Right renal pelvis (tissue), 4 donors: ENCODE measurements around the gene DNAJC4. TPM values are rescaled to one million over a fixed set of nuclear protein-coding genes. Genes with fewer than 3 reads are reported as not detected.

Experiments used
- DNase-seq, 4 donors: peaks; one replicate each; pipeline ENCODE4 v3.0.0-alpha.2; 2013; ENCODE audit warnings: low read depth in 4 of 4, low spot score in 3 of 4, missing footprints in 1 of 4
- polyA plus RNA-seq, 4 donors: library from polyadenylated mRNA; unstranded; fragments of 120-200 nt; gene quantifications; one replicate each; pipeline ENCODE4 v1.2.1, GENCODE V29; 2013; ENCODE audit not compliant: insufficient read length in 4 of 4

The DNAJC4 gene
- polyA plus RNA-seq, 4 donors = 62.1 to 75.6 (median 63.9) TPM

DNA sequence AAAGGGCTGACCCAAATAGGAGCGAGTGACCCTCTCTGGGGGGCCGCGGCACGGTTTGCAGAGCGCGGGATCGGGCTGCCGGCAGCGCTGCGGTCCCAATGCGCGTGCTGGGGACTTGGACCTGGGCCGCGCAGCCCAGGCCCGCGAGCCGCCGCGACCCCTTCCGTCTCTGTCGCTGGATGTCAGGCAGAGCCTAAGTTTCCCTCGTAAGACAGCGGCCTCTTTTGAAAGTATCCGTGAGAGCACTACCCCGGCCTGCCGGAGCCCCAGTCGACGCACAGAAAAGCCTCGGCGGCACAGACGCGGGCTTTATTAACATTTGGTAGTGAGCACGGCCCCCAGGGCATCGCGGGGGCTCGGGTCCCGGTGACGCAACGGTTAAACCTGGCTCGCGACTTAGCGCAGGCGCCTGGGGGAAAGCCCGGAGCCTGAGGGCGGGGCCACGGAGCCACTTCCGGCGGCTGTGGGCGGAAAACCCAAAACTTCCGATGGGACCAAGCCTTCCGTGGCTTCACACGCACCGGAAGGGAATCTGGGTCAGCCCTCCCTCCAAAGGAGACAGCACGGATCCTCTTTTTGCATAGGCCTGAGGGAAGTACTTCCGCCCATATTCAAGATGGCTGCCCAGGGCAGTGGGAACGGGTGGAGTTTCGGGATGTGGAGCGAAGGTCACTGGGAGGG is 39.3 kb downstream of the DNAJC4 start:
- peak; percentile 98 to 99 (median 98) for DNase-seq

- DNase-seq = no peak
Measured at GRCh38 chr11:64275031-64275800, 44.9 kb downstream of the DNAJC4 start.

DNA sequence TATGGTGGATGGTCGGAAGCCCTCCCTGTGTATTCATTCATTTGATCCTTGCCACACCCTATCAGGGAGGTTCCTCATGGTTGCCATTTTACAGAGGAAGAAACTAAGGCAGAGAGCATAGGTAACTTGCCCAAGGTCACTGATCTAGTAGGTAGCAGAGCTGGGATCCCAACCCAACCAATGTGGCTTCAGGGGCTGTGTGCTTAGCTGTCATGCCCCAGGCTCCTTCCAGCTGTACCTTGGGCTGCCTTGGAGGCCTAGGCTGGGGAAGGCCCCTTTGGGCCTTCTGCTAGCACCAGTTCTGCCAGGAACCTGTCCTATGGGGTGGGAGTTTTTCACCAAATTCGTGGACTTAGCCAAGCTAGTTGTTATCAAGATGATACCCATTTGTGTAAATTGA is 45.5 kb downstream of the DNAJC4 start:
- no peak for DNase-seq

- no peak for DNase-seq
Measured at GRCh38 chr11:64276653-64277431, 46.5 kb downstream of the DNAJC4 start.

DNA sequence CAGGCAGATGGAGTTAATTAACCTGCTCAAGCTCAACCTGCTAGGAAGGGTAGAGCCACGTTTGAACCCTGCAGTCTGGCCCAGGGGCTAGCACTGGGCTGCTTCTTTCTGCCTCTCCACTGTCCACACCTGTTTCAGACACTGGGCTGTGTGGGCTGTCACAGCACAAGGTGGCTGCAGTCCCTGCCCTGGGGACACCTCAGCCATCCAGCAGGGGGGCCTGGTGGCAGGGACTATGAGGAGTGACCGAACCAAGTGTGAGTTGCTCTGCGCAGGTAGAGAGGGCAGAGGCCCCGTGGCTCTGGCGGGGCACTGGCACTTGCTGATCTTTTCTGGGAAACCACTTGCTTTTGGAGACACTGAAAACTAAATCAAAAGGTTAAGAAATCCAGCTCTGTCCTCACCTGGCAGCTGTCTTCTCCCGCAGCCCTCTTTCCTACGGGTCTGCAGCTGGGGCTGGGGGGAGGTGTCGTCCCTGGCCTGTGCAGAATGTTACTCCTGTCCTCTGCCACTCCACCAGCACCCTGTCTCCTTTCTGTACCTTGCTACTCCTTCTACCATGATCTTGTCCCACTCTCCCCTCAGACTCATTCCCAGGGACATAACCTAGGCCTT is 48.3 kb downstream of the DNAJC4 start:
- no peak for DNase-seq

- DNase-seq = no peak
Measured at GRCh38 chr11:64281957-64282770, 51.8 kb downstream of the DNAJC4 start.

- no peak for DNase-seq
Measured at GRCh38 chr11:64283092-64283491, 52.7 kb downstream of the DNAJC4 start.

Other genes starting within 250 kb of the DNAJC4 start
- 100 to 1,000 TPM; 102 to 109 (median 106) TPM for gene OTUB1, start 244.1 kb upstream of the DNAJC4 start, polyA plus RNA-seq
- gene FLRT1, start 194.6 kb upstream of the DNAJC4 start, polyA plus RNA-seq = 1 to 10 TPM; 2.6 to 4.1 (median 3.1) TPM
- gene MACROD1, start 64.4 kb upstream of the DNAJC4 start, polyA plus RNA-seq = 10 to 100 TPM; 13.6 to 18.9 (median 14.1) TPM
- gene STIP1, start 44.4 kb upstream of the DNAJC4 start, polyA plus RNA-seq = 100 to 1,000 TPM; 188 to 239 (median 197) TPM
- 1 to 10 TPM; 5.0 to 9.2 (median 5.8) TPM for gene FERMT3, start 23.8 kb upstream of the DNAJC4 start, polyA plus RNA-seq
- gene TRPT1, start 4.4 kb upstream of the DNAJC4 start, polyA plus RNA-seq = 10 to 100 TPM; 41.9 to 52.0 (median 44.9) TPM
- 10 to 100 TPM; 20.1 to 31.8 (median 22.9) TPM for gene NUDT22, start 4.3 kb upstream of the DNAJC4 start, polyA plus RNA-seq
- gene VEGFB, start 4.0 kb downstream of the DNAJC4 start, polyA plus RNA-seq = 10 to 100 TPM; 80.7 to 98.7 (median 93.8) TPM
- gene FKBP2, start 10.5 kb downstream of the DNAJC4 start, polyA plus RNA-seq = 100 to 1,000 TPM in 1 of 4 donors, 10 to 100 TPM in 3; 76.2 to 109 (median 85.7) TPM
- 10 to 100 TPM; 61.9 to 88.4 (median 74.0) TPM for gene PPP1R14B, start 16.4 kb downstream of the DNAJC4 start, polyA plus RNA-seq
- gene PLCB3, start 21.0 kb downstream of the DNAJC4 start, polyA plus RNA-seq = 10 to 100 TPM; 12.2 to 15.1 (median 13.8) TPM
- gene BAD, start 54.1 kb downstream of the DNAJC4 start, polyA plus RNA-seq = 10 to 100 TPM; 44.2 to 69.5 (median 49.2) TPM
- gene GPR137, start 55.3 kb downstream of the DNAJC4 start, polyA plus RNA-seq = 10 to 100 TPM; 30.3 to 46.9 (median 35.1) TPM
- gene KCNK4, start 60.8 kb downstream of the DNAJC4 start, polyA plus RNA-seq = under 1 TPM in 1 of 4 donors, not detected in 3; 0.08 TPM
- gene CATSPERZ, start 69.8 kb downstream of the DNAJC4 start, polyA plus RNA-seq = under 1 TPM in 1 of 4 donors, not detected in 3; 0.29 TPM
- gene ESRRA, start 75.0 kb downstream of the DNAJC4 start, polyA plus RNA-seq = 10 to 100 TPM; 17.9 to 27.7 (median 18.5) TPM
- 100 to 1,000 TPM; 214 to 270 (median 239) TPM for gene TRMT112, start 87.0 kb downstream of the DNAJC4 start, polyA plus RNA-seq
- 100 to 1,000 TPM; 183 to 250 (median 192) TPM for gene PRDX5, start 87.6 kb downstream of the DNAJC4 start, polyA plus RNA-seq
- gene CCDC88B, start 109.7 kb downstream of the DNAJC4 start, polyA plus RNA-seq = 1 to 10 TPM; 2.1 to 3.2 (median 2.9) TPM
- 10 to 100 TPM; 10.5 to 15.4 (median 11.5) TPM for gene RPS6KA4, start 128.6 kb downstream of the DNAJC4 start, polyA plus RNA-seq